ENCODE results near the gene GRIP2.

- TF ChIP-seq CTCF (IDR thresholded peaks at IDR 0.05): no peak
- TF ChIP-seq EZH2 (IDR thresholded peaks at IDR 0.05): no peak
Measured at GRCh38 chr3:14547693-14548092, 7.6 kb upstream of the GRIP2 start.
